Mesothelial cell of epicardium (in vitro differentiated cells): ENCODE measurements around the gene C10orf71. TPM values are rescaled to one million over a fixed set of nuclear protein-coding genes. Genes with fewer than 3 reads are reported as not detected.

Experiments used
- DNase-seq, 2 experiments: peaks; one replicate each; pipeline ENCODE4 v3.0.0; 2021; ENCODE audit warnings: low spot score in 2 of 2; ENCODE audit not compliant: unreplicated experiment in 2 of 2
- H3K27ac Mint-ChIP-seq: 2 replicates; pipeline ENCODE4 v1.8.0; 2021; ENCODE audit warnings: mixed read lengths
- H3K27me3 Mint-ChIP-seq: 2 replicates; pipeline ENCODE4 v1.8.0; 2021; ENCODE audit warnings: low read depth, mixed read lengths
- H3K36me3 Mint-ChIP-seq: 2 replicates; pipeline ENCODE4 v1.8.0; 2021; ENCODE audit warnings: mixed read lengths
- H3K4me1 Mint-ChIP-seq: 2 replicates; pipeline ENCODE4 v1.8.0; 2021; ENCODE audit warnings: mixed read lengths
- H3K4me3 Mint-ChIP-seq: 2 replicates; pipeline ENCODE4 v1.8.0; 2021; ENCODE audit warnings: mild to moderate bottlenecking, moderate library complexity, mixed read lengths
- H3K9me3 Mint-ChIP-seq: 2 replicates; pipeline ENCODE4 v1.8.0; 2021; ENCODE audit warnings: mixed read lengths
- CTCF ChIP-seq: fragments of 200-600 bp; sonication (generic); IDR thresholded peaks from one replicate; pipeline ENCODE4 v1.5.0; 2021; ENCODE audit warnings: antibody characterized with exemption; ENCODE audit not compliant: unreplicated experiment
- total RNA-seq: library from RNA; stranded (reverse); gene quantifications from 3 replicates; pipeline ENCODE4 v1.2.1, GENCODE V29; 2021

The C10orf71 gene
- total RNA-seq, 1 donor from 2014 or later = not detected

DNA sequence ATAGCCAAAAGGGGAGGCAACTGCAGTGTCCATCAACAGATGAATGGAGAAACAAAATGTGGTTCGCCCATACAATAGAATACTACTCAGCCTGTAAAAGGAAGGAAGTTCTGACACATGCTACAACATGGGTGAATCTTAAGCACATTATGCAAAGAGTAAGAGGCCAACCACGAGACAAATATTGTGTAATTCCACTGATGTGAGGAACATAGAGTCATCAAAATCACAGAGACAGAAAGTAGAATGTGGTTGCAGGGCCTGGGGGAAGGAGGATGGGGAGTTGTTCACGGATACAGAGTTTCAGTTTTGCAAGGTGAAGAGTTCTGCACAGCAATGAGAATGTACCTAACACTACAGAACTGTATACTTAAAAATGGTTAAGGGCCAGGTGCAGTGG lies 13.7 kb upstream of the C10orf71 start:
- H3K36me3 Mint-ChIP-seq = no peaks in the 10 kb centered on the region

DNA sequence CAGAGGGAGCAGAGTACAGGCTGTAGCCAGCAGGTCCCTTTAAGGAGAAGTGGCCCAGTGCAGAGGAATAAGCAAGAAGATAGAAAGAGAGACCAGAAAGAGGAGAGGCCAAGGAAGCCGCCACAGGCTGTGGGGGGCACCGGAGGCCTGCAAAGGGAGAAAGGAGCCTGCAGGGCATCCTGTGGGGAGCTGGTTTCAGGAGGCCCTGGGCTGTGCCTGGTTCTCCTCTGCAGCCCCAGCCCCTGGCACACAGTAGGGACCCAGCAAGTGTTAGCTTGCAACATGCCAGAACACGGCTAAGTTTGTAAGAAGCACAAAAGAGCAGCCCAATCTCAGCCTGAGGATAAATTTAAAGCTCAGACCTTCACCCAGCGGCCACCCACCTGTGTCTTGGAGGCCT lies 12.3 kb upstream of the C10orf71 start:
- no peak for DNase-seq
- no peak for TF ChIP-seq CTCF
- H3K4me1 Mint-ChIP-seq = peaks cover 2% of the 10 kb centered on the region
- H3K9me3 Mint-ChIP-seq = peaks cover 6% of the 10 kb centered on the region
- H3K36me3 Mint-ChIP-seq = no peaks in the 10 kb centered on the region
- no peak overlapping the region for H3K27ac Mint-ChIP-seq
- H3K27me3 Mint-ChIP-seq = peaks cover 11% of the 10 kb centered on the region
- no peak overlapping the region for H3K4me3 Mint-ChIP-seq

More for the DNA sequence above, 13.7 kb upstream of the C10orf71 start:
- Mint-ChIP-seq H3K27me3 (peaks cover 18% of the 10 kb centered on the region), H3K4me1 (peaks cover 2% of the 10 kb centered on the region), H3K4me3 (no peak overlapping the region), H3K27ac (no peak overlapping the region), H3K9me3 (peaks cover 6% of the 10 kb centered on the region)
- no peak for TF ChIP-seq CTCF
- no peak for DNase-seq

- no peak for TF ChIP-seq CTCF
- Mint-ChIP-seq H3K4me3 (no peak overlapping the region), H3K9me3 (peaks cover 6% of the 10 kb centered on the region), H3K27me3 (peaks cover 19% of the 10 kb centered on the region), H3K27ac (no peak overlapping the region), H3K36me3 (no peaks in the 10 kb centered on the region), H3K4me1 (peaks cover 2% of the 10 kb centered on the region)
- DNase-seq = no peak
These were observed 11.2 kb upstream of the C10orf71 start for GRCh38 chr10:49287689-49288340.

DNA sequence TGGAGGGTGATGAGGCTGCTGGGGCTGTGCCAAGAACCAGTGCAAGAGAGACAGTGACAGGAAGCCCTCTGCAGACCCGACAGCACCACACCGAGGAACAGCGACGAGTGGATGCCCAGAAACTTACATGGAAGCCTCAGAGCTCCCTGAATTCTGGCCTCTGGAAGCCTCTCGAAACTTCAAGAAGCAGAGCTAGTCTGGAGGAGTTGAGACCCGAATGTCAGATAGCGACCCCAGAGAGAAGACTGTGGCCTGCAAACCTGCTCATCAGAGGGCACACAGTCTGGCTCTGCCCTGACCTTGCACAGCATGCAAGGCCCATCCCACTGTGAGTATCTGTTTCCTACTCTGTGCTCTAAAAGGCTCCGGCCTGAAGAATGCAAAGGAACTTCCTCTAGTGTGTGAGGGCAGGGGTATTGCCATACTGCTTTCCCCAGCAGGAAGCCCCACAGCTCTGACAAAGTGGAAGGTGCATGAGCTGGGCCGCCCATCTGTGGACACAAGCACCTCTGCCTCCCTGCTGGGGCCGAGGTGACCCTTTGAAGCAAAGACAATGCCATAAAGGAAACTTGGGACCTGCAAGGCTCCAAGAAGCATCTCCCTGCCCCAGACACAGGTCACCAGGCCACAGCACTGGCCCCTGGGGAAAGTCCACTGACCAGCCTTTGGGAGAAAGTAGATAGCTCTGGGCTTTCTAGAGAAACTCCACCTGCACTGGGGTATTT lies 10.5 kb upstream of the C10orf71 start:
- Mint-ChIP-seq H3K36me3 (no peaks in the 10 kb centered on the region), H3K4me3 (no peak overlapping the region), H3K9me3 (peaks cover 6% of the 10 kb centered on the region), H3K27ac (no peak overlapping the region), H3K4me1 (no peaks in the 10 kb centered on the region), H3K27me3 (peaks cover 21% of the 10 kb centered on the region)
- no peak for DNase-seq
- no peak for TF ChIP-seq CTCF

DNA sequence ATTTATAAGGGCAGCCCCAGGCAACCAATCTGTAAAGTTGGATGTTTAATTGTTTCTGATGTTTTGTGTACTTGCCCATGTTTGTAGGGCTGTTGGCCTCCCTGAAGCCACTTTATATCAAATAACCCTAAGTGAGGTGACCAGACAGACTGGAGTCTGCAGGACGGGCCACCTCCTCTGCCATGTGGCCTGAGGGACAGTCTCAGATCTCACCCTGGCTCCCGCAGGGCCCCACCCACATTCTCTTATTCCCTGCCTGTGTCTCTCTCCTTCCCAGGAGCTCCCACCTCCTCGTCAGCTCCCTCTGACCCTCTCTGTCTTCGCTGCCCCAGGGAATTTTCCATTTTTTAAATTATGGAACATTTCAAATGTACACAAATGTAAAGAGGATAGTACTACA lies 9.5 kb upstream of the C10orf71 start:
- peaks cover 21% of the 10 kb centered on the region for H3K27me3 Mint-ChIP-seq
- no peak overlapping the region for H3K4me3 Mint-ChIP-seq
- no peak overlapping the region for H3K27ac Mint-ChIP-seq
- H3K36me3 Mint-ChIP-seq = no peaks in the 10 kb centered on the region
- TF ChIP-seq CTCF = no peak
- no peak for DNase-seq
- no peaks in the 10 kb centered on the region for H3K4me1 Mint-ChIP-seq
- peaks cover 6% of the 10 kb centered on the region for H3K9me3 Mint-ChIP-seq
